ENCODE data around the gene SULT4A1.

DNA sequence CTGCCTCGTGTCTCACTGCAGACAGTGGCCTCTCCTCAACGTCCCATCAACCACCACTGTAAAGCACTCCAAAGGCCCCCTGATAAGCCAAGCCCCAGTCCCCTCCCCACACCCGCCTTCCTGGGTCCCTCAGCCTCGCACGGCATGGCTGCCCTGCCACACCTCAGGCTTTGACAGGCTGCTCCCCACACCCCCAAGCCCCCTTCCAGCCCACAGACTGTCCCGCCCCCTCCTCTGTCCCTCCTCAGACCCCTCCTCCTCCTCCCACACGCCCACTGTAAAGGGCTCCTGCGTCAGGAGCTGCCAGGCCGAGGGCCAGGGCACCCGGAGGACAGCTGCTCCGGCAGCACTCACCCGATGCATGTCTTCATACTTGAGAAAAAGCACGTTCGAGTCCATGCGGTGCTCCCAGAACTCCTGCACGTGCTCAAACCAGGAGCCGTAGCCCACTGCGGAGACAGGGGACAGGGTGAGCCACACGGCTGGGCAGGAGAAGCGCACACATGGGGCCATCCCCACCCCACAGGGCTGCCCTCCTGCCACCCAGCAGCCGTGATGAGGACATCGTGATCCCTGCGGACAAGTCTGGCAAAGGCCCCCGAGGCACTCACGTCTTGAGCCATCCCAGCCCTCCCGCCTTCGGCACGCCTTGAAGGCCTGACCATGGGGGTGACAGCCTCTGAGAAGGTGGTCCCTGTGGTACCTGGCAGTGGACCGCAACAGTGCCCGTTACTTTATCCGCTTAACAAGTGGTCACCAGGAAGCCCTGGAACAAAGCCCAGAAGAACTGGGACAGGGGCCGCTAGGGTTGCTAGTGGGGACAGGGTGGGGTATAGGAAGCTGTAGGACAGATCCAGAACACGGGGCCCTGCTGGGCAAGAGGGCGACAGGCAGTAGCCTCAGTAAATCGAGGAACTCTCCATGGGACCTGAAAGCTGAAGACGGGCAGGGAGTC, 28.8 kb downstream of the SULT4A1 start:
- TF ChIP-seq, protein P1, sequence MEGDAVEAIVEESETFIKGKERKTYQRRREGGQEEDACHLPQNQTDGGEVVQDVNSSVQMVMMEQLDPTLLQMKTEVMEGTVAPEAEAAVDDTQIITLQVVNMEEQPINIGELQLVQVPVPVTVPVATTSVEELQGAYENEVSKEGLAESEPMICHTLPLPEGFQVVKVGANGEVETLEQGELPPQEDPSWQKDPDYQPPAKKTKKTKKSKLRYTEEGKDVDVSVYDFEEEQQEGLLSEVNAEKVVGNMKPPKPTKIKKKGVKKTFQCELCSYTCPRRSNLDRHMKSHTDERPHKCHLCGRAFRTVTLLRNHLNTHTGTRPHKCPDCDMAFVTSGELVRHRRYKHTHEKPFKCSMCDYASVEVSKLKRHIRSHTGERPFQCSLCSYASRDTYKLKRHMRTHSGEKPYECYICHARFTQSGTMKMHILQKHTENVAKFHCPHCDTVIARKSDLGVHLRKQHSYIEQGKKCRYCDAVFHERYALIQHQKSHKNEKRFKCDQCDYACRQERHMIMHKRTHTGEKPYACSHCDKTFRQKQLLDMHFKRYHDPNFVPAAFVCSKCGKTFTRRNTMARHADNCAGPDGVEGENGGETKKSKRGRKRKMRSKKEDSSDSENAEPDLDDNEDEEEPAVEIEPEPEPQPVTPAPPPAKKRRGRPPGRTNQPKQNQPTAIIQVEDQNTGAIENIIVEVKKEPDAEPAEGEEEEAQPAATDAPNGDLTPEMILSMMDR (IDR thresholded peaks at IDR 0.05): no peak
- TF ChIP-seq POLR2A (IDR thresholded peaks at IDR 0.05): no peak
- TF ChIP-seq POLR2AphosphoS5 (IDR thresholded peaks at IDR 0.05): no peak
